Testis (tissue), 3 donors: ENCODE measurements around the gene MIF. TPM values are rescaled to one million over a fixed set of nuclear protein-coding genes. Genes with fewer than 3 reads are reported as not detected.

Source experiments
- DNase-seq: peaks from one replicate; pipeline ENCODE4 v3.0.0-alpha.2; 2019
- H3K27ac ChIP-seq, 2 donors: fragments of 200-600 bp; sonication (generic); one replicate each; pipeline ENCODE4 v1.5.1; 2019
- H3K27me3 ChIP-seq: fragments of 200-600 bp; sonication (generic); one replicate; pipeline ENCODE4 v1.5.1; 2019
- H3K36me3 ChIP-seq: fragments of 200-600 bp; sonication (generic); one replicate; pipeline ENCODE4 v1.5.1; 2017; ENCODE audit warnings: low read depth; ENCODE audit errors: missing control alignments
- H3K4me1 ChIP-seq: fragments of 200-600 bp; sonication (generic); one replicate; pipeline ENCODE4 v1.5.1; 2019
- H3K4me3 ChIP-seq, 2 donors: fragments of 200-600 bp; sonication (generic); one replicate each; pipeline ENCODE4 v1.5.1; 2017 to 2019
- H3K9me3 ChIP-seq: fragments of 200-600 bp; sonication (generic); one replicate; pipeline ENCODE4 v1.5.1; 2017
- CTCF ChIP-seq, 3 experiments: fragments of 450-650 bp in 2 of 3; fragments of 200-600 bp in 1 of 3; sonication (generic) in 1 of 3; IDR thresholded peaks; one replicate each; pipeline ENCODE4 v1.5.1; 2016 to 2019; ENCODE audit warnings: antibody characterized with exemption in 3 of 3, mild to moderate bottlenecking in 2 of 3, moderate library complexity in 1 of 3
- POLR2A ChIP-seq: fragments of 450-650 bp; IDR thresholded peaks from one replicate; pipeline ENCODE4 v1.6.1; 2017; ENCODE audit warnings: antibody characterized with exemption, mild to moderate bottlenecking, moderate library complexity
- WGBS, 2 donors: methylation state at CpG; one replicate each; pipeline ENCODE4 v1.1.5; 2018; 5-methylcytosine and 5-hydroxymethylcytosine counted together
- intact Hi-C: fragments of 100-400 bp; cut with DNase I; formaldehyde crosslinking; loops from one replicate; pipeline ENCODE4 v1.15.1; 2023; ENCODE audit warnings: low total_unique reads
- polyA plus RNA-seq: library from polyadenylated mRNA; stranded (reverse); fragments of 350-450 nt; fragmentation: Illumina TruSeq; extraction: RNeasy Lipid Tissue Mini Kit (QIAGEN cat#74804); gene quantifications from one replicate; pipeline ENCODE4 v1.2.3, GENCODE V29; 2014; ENCODE audit warnings: low read depth, low replicate concordance; ENCODE audit not compliant: insufficient read depth
- total RNA-seq, 2 donors: library from RNA; depleted of rRNA; stranded (reverse); fragments of >200 nt; gene quantifications; one replicate each; pipeline ENCODE4 v1.2.3, GENCODE V29; 2016

The MIF gene
- total and polyA plus RNA-seq, 3 donors from 2014 or later: 177 to 472 (median 239) TPM

GRCh38 chr22:23896166-23896522 lies 2.0 kb downstream of the MIF start:
- Histone ChIP-seq H3K9me3 (no peaks in the 10 kb centered on the region), H3K4me1 (peaks cover 19% of the 10 kb centered on the region), H3K27me3 (no peaks in the 10 kb centered on the region), H3K4me3 (no peak overlapping the region), H3K36me3 (no peaks in the 10 kb centered on the region), H3K27ac (peak overlapping the region; percentile 97 to 98)
- intact Hi-C loops: no loop called here
- TF ChIP-seq POLR2A (no peak), CTCF (IDR thresholded peaks at IDR 0.05) (no peak)
- no peak for DNase-seq
- 50 to 89% methylated on average over 4 to 5 of the region's 5 CpGs for WGBS, 2 donors

- intact Hi-C loops: no loop called here
- Histone ChIP-seq H3K9me3 (no peaks in the 10 kb centered on the region), H3K4me3 (no peak overlapping the region), H3K4me1 (peaks cover 19% of the 10 kb centered on the region), H3K27ac (peak overlapping the region; percentile 97 to 98), H3K27me3 (no peaks in the 10 kb centered on the region), H3K36me3 (no peaks in the 10 kb centered on the region)
- TF ChIP-seq CTCF (IDR thresholded peaks at IDR 0.05) (no peak), POLR2A (no peak)
- 76 to 94% methylated on average over 8 of the region's 8 CpGs for WGBS, 2 donors
- DNase-seq: no peak
These were observed 2.5 kb downstream of the MIF start for GRCh38 chr22:23896523-23897186.

GRCh38 chr22:23897320-23897719 lies 3.1 kb downstream of the MIF start:
- Histone ChIP-seq H3K4me3 (no peak overlapping the region), H3K4me1 (peaks cover 19% of the 10 kb centered on the region), H3K9me3 (no peaks in the 10 kb centered on the region), H3K27me3 (no peaks in the 10 kb centered on the region), H3K27ac (no peak overlapping the region), H3K36me3 (no peaks in the 10 kb centered on the region)
- 94 to 95% methylated on average over 3 of the region's 3 CpGs for WGBS, 2 donors
- DNase-seq: no peak
- TF ChIP-seq CTCF (IDR thresholded peaks at IDR 0.05) (no peak), POLR2A (no peak)
- intact Hi-C loops: no loop called here

- WGBS, 2 donors: 67 to 75% methylated on average over 6 to 8 of the region's 8 CpGs
- H3K9me3 ChIP-seq: no peaks in the 10 kb centered on the region
- peaks cover 19% of the 10 kb centered on the region for H3K4me1 ChIP-seq
- no peak for TF ChIP-seq CTCF (IDR thresholded peaks at IDR 0.05)
- no peak for TF ChIP-seq POLR2A
- H3K27me3 ChIP-seq: no peaks in the 10 kb centered on the region
- intact Hi-C loops: no loop called here
- no peak for DNase-seq
- no peak overlapping the region for H3K27ac ChIP-seq
- no peaks in the 10 kb centered on the region for H3K36me3 ChIP-seq
- no peak overlapping the region for H3K4me3 ChIP-seq
These were observed 4.1 kb downstream of the MIF start for GRCh38 chr22:23898006-23898974.
